Skeletal muscle satellite cell (primary cell): ENCODE results near the gene NDUFA7.
"Not testable (repeated sequence)": the region's sequence is repeated elsewhere in the genome, so short reads cannot be mapped to it uniquely, and the experiment has no call there.

ENCODE experiments used
- H3K27me3 ChIP-seq: 2 replicates; pipeline ENCODE4 v1.7.0; 2013; ENCODE audit warnings: low read length; ENCODE audit not compliant: control insufficient read depth, insufficient read depth
- H3K36me3 ChIP-seq: 2 replicates; pipeline ENCODE4 v1.7.0; 2013; ENCODE audit warnings: mild to moderate bottlenecking, control low read depth, low read length; ENCODE audit not compliant: insufficient read depth
- H3K4me1 ChIP-seq: 2 replicates; pipeline ENCODE4 v1.7.0; 2013; ENCODE audit warnings: low read length; ENCODE audit not compliant: control insufficient read depth, insufficient read depth
- H3K4me2 ChIP-seq: 2 replicates; pipeline ENCODE4 v1.7.0; 2013; ENCODE audit warnings: mild to moderate bottlenecking, low read length
- H3K4me3 ChIP-seq: 2 replicates; pipeline ENCODE4 v1.7.0; 2013; ENCODE audit warnings: low read length
- H3K9ac ChIP-seq: 2 replicates; pipeline ENCODE4 v1.7.0; 2013; ENCODE audit warnings: mild to moderate bottlenecking, low read depth, low read length, moderate library complexity
- H3K9me3 ChIP-seq: replicated peaks from 2 replicates; pipeline ENCODE4 v1.7.0; 2013; ENCODE audit warnings: mild to moderate bottlenecking, control low read depth, low read length

Gene NDUFA7

GRCh38 chr19:8325454-8325853, 4.3 kb upstream of the NDUFA7 start:
- Histone ChIP-seq H3K9me3 (no peaks in the 10 kb centered on the region), H3K4me2 (no peak overlapping the region), H3K4me3 (no peak overlapping the region), H3K4me1 (peaks cover 16% of the 10 kb centered on the region), H3K9ac (no peak overlapping the region), H3K36me3 (peaks cover 31% of the 10 kb centered on the region), H3K27me3 (no peaks in the 10 kb centered on the region)

- no peak overlapping the region for H3K4me2 ChIP-seq
- no peaks in the 10 kb centered on the region for H3K27me3 ChIP-seq
- H3K36me3 ChIP-seq: peaks cover 31% of the 10 kb centered on the region
- no peaks in the 10 kb centered on the region for H3K9me3 ChIP-seq
- no peak overlapping the region for H3K9ac ChIP-seq
- no peak overlapping the region for H3K4me3 ChIP-seq
- peaks cover 23% of the 10 kb centered on the region for H3K4me1 ChIP-seq
Observed at GRCh38 chr19:8324186-8325050, 3.2 kb upstream of the NDUFA7 start.

- Histone ChIP-seq H3K4me2 (no peak overlapping the region), H3K36me3 (peaks cover 31% of the 10 kb centered on the region), H3K4me1 (peaks cover 26% of the 10 kb centered on the region), H3K9ac (no peak overlapping the region), H3K4me3 (no peak overlapping the region), H3K27me3 (no peaks in the 10 kb centered on the region), H3K9me3 (no peaks in the 10 kb centered on the region)
Observed at GRCh38 chr19:8323781-8324185, 2.6 kb upstream of the NDUFA7 start.

GRCh38 chr19:8322638-8322997, 1.4 kb upstream of the NDUFA7 start:
- Histone ChIP-seq H3K4me3 (peak overlapping the region; percentile 81), H3K4me2 (peak overlapping the region; percentile 92), H3K4me1 (peaks cover 26% of the 10 kb centered on the region), H3K36me3 (peaks cover 31% of the 10 kb centered on the region), H3K9ac (peak overlapping the region; percentile 96), H3K9me3 (no peaks in the 10 kb centered on the region), H3K27me3 (no peaks in the 10 kb centered on the region)

- Histone ChIP-seq H3K36me3 (peaks cover 31% of the 10 kb centered on the region), H3K4me1 (peaks cover 26% of the 10 kb centered on the region), H3K4me3 (peak overlapping the region; percentile 81), H3K27me3 (no peaks in the 10 kb centered on the region), H3K9ac (peak overlapping the region; percentile 96), H3K4me2 (peak overlapping the region; percentile 92), H3K9me3 (no peaks in the 10 kb centered on the region)
Observed at GRCh38 chr19:8321986-8322637, 937 bp upstream of the NDUFA7 start.

- peaks cover 26% of the 10 kb centered on the region for H3K4me1 ChIP-seq
Observed at GRCh38 chr19:8320564-8321066, 560 bp downstream of the NDUFA7 start.

GRCh38 chr19:8319807-8320520, 1.2 kb downstream of the NDUFA7 start:
- peak overlapping the region; percentile 81 for H3K4me3 ChIP-seq
- H3K9ac ChIP-seq: peak overlapping the region; percentile 96
- no peaks in the 10 kb centered on the region for H3K27me3 ChIP-seq
- no peaks in the 10 kb centered on the region for H3K9me3 ChIP-seq
- H3K4me2 ChIP-seq: peak overlapping the region; percentile 91
- peaks cover 26% of the 10 kb centered on the region for H3K4me1 ChIP-seq
- H3K36me3 ChIP-seq: peaks cover 41% of the 10 kb centered on the region

More at GRCh38 chr19:8320564-8321066, 560 bp downstream of the NDUFA7 start:
- peak overlapping the region; percentile 96 for H3K9ac ChIP-seq
- H3K4me2 ChIP-seq: peak overlapping the region; percentile 91
- no peaks in the 10 kb centered on the region for H3K27me3 ChIP-seq
- H3K36me3 ChIP-seq: peaks cover 36% of the 10 kb centered on the region
- H3K9me3 ChIP-seq: no peaks in the 10 kb centered on the region
- H3K4me3 ChIP-seq: peak overlapping the region; percentile 81

GRCh38 chr19:8318835-8319234, 2.3 kb downstream of the NDUFA7 start:
- H3K9me3 ChIP-seq, H3K4me3 ChIP-seq, H3K9ac ChIP-seq, H3K4me2 ChIP-seq, H3K27me3 ChIP-seq: not testable (repeated sequence)
- H3K36me3 ChIP-seq: peaks cover 37% of the 10 kb centered on the region
- peaks cover 22% of the 10 kb centered on the region for H3K4me1 ChIP-seq

GRCh38 chr19:8316351-8317125, 4.6 kb downstream of the NDUFA7 start:
- H3K4me3 ChIP-seq: no peak overlapping the region
- peaks cover 11% of the 10 kb centered on the region for H3K4me1 ChIP-seq
- H3K4me2 ChIP-seq: no peak overlapping the region
- no peaks in the 10 kb centered on the region for H3K27me3 ChIP-seq
- peaks cover 28% of the 10 kb centered on the region for H3K36me3 ChIP-seq
- no peak overlapping the region for H3K9ac ChIP-seq
- H3K9me3 ChIP-seq: no peaks in the 10 kb centered on the region

- H3K36me3 ChIP-seq: peaks cover 35% of the 10 kb centered on the region
- not testable (repeated sequence) for H3K4me2 ChIP-seq, H3K9me3 ChIP-seq, H3K4me1 ChIP-seq, H3K9ac ChIP-seq, H3K27me3 ChIP-seq, H3K4me3 ChIP-seq
Observed at GRCh38 chr19:8314981-8315640, 6.1 kb downstream of the NDUFA7 start.
